HG02884 (cell line): ENCODE data around the gene CNPY2.
"Not testable (repeated sequence)": the region's sequence is repeated elsewhere in the genome, so short reads cannot be mapped to it uniquely, and the experiment has no call there.

ENCODE experiments used
- ATAC-seq: cut with Tn5 transposase; IDR thresholded peaks from one replicate; pipeline ENCODE4 v1.9.1; 2021; ENCODE audit warnings: mild to moderate bottlenecking, moderate library complexity; ENCODE audit not compliant: unreplicated experiment

Gene CNPY2

DNA sequence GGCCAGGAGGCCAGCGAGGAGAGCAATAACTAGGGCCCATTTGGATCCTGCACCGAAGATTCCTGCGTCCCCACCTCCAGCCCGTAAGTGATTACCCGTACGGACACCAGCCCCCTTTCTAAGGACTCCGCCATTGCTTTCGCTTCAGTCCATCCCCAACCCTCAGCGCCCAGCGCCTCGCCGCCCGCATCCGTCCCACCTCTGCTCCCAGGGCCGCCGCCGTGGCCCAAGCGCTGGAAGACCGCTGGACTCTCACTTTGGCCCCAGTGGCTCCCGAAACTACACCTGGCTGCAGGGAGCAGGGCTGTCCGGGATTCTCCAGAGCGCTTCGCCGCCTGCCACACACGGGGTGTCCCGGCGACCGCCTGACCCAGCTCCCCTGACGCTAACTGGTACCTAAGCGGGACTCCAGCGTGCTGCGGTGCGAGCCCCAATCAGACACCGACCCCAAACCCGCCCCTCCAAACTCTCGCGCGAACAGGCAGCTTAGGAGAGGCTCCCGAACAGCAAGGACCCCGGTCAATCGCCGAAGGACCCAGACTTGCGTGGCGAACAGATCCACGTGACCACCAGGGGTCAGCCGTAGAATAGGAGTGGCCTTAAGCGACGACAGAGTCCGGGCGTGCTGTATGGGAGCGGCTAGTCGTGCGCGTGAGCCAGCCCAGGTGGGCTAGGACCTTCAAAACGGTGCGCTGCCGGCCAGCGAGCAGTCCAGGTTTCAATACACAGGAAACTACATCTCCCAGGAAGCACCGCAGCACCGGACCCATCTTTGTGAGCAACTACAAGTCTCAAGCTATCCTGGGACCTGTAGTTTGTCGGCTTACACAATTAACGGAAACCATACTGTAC, at the start of gene CNPY2:
Gene CNPY2, minus strand, starts transcription at position 367 of the 852 bp plus-strand sequence. CDS start 771 bp downstream, outside the sequence.
- peak; percentile 89 for ATAC-seq

DNA sequence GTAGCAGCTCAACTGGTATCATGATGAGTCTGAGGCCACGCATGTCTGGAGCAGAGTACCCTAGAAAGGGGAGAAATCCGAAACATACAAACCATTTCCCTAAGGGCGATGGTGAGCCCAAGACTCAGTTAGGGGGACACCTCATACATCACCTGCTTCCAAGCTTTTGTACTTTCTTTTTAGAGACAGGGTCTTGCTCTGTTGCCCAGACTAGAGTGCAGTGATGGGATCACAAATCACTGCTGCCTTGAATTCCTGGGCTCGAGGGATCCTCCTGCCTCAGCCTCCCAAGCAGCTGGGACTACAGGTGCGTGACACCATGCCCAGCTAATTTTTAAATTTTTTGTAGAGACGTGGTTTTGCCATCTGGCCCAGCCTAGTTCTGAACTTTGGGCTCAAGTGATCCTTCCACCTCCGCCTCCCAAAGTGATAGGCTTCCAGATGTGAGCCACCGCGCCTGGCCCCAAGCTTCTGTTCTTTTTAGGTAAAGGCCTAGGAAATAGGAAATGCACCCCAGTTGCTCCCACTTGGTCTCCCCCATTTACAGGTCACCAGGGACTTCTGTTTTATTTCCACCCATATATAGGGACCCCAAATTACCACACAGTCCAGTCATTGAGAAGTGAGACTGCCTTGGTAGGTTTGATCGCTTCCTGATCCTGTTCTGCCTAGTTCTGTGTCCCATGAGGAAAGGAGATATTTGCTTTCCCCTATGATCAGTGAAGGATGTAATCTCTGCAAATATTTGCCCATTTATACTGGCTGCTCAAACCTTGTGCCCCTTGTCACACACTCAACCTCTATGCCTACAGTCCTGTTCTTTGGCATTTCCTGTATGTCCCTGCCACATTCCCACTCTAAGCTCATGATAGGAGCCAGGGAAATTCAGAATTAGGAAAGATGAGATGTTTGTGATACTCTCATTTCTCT, 46.6 kb upstream of the CNPY2 start, which contains the start of gene APOF:
Gene APOF, minus strand, starts transcription at position 728 of the 930 bp plus-strand sequence. Its CDS starts 112 bp downstream, at position 616.
- ATAC-seq = no peak

- no peak for ATAC-seq
These were observed 45.8 kb upstream of the CNPY2 start for GRCh38 chr12:56361487-56362129.

DNA sequence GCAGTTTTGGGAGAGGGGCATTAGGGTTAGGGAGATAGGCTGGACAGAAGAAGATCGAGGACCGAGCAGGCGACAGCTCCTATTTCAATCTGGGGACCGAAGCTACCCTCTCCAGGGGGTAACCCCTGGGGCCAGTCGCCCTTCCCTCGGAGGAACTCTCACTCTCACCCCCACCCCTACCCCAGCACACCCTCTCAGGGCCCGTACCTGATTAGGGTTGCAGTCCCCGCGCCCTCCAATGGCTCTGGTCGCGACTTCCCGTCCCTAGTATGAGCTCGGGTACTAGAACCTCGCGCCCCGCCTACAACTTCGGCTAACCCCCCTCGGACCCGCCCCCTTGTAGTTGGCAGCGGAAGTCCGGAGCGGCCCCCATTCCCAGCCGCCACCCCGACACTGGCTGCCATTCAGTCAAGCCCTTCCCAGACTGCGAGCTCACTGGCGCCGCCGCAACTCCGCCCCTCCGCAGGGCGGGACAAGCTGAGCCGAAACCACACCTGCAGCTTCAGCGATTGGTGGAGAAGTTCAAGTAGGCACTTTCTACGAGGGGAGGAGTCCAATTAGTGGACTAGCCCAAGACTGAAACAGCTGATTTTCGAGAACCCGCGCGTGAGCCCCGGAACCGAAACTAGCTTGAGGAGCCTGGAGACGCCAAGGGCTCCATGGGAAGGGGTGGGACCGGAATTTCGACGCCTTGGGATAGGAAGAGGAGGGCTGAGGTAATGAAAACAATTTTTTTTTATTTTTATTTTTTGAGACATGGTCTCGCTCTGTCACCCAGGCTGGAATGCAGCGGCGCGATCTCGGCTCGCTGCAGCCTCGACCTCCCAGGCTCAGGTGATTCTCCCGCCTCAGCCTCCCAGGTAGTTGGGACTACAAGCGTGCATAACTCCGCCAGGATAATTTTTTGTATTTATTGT, 44.3 kb upstream of the CNPY2 start, which contains the start of gene STAT2:
Gene STAT2, minus strand, starts transcription at position 257 of the 917 bp plus-strand sequence. CDS start 3,536 bp downstream, outside the sequence.
- ATAC-seq = peak; percentile 93

DNA sequence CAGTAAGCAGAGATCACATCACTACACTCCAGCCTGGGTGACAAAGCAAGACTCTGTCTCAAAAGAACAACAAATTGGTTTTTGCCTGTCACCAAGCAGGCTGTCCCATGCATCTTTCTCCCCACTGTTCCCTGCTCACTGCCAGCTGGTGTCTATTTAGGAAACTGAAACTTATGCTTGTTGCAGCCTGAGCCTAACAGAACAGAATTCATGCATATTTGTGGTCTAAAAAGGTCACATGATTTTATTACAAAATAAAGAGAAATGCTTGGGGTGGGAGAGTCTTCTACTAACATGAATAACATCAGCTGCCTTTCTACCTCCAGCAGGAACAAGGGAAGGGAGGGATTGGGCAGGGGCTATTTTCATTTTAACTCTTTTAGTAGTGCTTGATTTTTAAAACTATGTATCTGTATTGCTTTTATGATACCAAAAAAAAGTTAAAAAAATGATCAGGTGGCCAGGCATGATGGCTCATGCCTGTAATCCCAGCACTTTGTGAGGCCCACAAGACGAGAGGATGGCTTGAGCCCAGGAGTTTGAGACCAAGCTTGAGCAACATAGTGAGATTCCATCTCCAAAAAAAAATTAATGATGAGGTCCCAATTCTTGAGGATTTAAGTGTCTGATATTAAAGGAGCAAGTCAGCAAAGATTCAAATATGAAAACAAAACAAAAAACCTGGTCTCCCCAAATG, 43.2 kb upstream of the CNPY2 start:
- ATAC-seq = no peak

GRCh38 chr12:56351325-56351724, 35.5 kb upstream of the CNPY2 start:
- no peak for ATAC-seq

GRCh38 chr12:56350662-56351061, 34.9 kb upstream of the CNPY2 start:
- ATAC-seq = no peak

DNA sequence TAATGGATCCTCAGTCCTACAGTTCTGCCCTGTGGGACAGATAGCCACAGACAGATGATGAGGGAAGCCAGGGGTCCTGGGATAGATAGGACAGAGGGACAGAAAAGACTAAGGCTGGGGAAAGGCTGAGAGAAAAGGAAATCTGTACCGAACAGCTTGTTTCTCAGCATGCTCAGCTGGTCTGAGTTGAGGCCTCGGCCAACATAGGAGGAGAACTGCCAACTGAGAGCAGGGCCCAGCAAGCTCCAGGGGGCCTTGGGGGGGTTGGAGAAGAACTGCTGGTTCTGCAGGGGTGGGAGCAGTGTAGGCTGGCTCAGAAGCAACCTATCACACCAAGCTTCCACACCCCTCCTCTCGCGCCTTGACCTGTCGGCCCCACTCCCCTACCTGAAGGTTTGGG, 33.0 kb upstream of the CNPY2 start:
- ATAC-seq = no peak

DNA sequence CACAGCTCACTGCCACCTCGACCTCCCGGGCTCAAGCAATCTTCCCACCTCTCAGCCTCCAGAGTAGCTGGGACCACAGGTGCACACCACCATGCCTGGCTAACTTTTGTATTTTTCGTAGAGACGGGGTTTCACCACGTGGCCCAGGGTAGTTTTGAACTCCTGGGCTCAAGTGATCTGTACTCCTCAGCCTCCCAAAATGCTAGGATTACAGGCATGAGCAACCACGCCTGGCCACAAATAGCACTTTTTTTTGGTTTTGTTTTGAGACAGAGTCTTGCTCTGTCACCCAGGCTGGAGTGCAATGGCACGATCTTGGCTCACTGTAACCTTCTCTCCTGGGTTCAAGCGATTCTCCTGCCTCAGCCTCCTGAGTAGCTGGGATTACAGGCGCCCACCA, 31.5 kb upstream of the CNPY2 start:
- ATAC-seq = not testable (repeated sequence)

- no peak for ATAC-seq
These were observed 30.9 kb upstream of the CNPY2 start for GRCh38 chr12:56346675-56347074.

GRCh38 chr12:56342290-56342689, 26.5 kb upstream of the CNPY2 start:
- not testable (repeated sequence) for ATAC-seq

DNA sequence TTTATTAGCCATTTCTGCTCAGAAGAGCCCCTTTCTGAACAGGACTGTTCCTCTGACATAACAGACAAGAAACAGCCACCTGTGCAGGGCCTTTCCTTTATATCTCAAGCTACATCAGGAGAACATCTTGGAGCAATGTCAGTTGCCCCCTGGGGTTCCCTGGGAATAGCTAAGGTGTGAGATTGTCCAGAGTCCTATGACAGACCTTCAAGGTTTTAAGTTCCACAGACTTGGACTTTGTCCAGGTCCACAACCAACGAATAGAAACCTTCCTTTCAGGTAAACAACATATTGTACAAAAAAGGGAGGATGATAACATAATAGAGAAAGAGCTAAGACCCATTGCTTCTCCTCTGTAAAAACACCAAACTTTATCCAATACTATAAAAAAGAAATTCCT, 25.8 kb upstream of the CNPY2 start:
- no peak for ATAC-seq

GRCh38 chr12:56339158-56339422, 23.3 kb upstream of the CNPY2 start:
- ATAC-seq = no peak

DNA sequence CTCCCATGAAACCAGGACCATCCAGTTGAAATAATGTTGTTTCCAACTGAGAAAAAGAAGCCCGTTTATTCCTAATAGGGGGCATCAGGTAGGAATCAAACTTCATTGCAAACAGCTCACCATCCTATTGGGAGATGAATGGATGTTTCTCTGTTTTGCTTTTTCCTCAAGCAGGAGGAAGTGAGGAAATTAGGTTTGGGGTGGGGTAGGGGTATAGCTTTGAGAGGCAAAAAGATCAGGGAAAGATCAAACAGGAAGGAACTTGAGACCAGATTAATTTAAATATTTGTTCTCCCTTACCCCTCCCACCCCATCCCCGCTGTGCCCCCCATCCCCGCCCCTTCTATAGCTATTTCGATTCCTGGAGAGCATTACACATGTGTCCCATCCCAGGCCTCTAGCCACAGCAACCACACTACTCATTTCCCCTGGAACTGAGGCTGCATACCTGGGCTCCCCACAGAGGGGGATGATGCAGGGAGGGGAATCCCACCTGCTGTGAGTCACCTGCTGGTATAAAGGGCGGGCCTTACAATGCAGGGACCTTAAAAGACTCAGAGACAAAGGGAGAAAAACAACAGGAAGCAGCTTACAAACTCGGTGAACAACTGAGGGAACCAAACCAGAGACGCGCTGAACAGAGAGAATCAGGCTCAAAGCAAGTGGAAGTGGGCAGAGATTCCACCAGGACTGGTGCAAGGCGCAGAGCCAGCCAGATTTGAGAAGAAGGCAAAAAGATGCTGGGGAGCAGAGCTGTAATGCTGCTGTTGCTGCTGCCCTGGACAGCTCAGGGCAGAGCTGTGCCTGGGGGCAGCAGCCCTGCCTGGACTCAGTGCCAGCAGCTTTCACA, 22.7 kb upstream of the CNPY2 start, which contains the start of gene IL23A:
Gene IL23A, plus strand, starts transcription at position 577 of the 850 bp plus-strand sequence. Its CDS starts 161 bp downstream, at position 738.
- ATAC-seq = no peak

- ATAC-seq = no peak
These were observed 22.0 kb upstream of the CNPY2 start for GRCh38 chr12:56337753-56338251.

DNA sequence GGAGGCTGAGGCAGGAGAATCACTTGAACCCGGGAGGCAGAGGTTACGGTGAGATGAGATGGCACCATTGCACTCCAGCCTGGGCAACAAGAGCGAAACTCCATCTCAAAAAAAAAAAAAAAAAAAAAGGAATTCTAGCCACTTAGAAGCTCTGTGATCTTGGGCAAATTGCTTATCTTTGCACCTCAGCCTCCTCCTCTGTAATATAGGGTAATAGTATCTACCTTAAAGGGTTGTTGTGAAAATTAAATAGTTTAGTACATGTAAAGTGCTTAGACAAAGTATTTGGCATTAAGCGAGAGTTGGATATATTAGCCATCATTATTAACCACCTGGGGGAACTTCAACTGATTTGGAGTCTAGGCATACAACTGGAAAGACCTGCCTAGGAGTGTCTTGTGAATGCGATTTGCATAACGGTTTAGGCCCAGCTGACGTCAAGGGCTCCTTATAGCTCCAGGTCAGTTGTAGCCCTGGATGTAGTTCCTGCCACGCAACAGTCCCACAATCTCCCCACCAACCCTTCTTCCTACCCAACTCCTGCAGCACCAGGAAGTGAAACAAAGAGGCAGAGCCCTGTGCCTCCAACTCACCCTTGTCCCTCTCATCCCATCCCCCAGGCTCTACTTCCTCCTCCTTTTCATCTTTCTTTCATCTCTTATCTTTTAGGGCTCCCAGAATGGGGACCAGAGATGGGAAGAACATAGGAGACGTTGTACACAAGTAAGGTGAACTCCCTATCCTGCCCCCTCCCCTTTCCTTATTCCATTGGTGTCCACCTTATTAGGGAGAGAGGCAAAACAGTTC, 20.8 kb upstream of the CNPY2 start:
- ATAC-seq = no peak

DNA sequence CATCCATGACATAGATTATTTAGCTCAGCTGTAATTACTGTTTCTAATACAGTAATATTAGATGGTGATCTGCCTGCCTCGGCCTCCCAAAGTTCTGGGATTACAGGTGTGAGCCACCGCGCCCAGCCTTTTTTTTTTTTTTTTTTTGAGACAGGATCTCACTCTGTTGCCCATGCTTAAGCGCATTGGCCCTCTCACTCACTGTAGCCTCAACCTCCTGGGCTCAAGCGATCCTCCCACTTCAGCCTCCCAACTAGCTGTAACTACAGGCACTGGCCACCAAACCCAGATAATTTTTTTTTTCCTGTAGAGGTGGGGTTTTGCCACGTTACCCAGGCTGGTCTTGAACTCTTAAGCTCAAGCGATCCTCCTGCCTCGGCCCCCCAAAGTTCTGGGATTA, 19.7 kb upstream of the CNPY2 start:
- not testable (repeated sequence) for ATAC-seq

DNA sequence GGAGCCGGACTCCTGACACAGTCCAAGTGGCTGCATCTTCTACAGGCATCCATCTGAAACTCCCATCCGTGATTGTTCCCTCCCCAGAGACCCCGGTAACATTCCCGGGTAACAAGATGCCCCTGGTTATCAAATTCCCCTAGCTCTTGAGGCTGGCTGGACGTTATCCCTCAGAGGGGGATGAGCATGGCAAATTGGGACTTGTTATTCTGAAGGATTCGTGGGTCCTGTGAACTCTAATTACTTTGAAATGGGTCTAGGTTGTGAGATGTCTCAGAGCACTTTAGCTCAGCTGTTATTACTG, 18.7 kb upstream of the CNPY2 start:
- ATAC-seq = no peak
